Natural killer cell treated with Interleukin-12 subunit alpha and Interleukin-12 subunit beta and Interleukin-15 and Interleukin-18, amount 100 ng/mL, for 72 hours (primary cell): Measurements from ENCODE around the gene C6orf58. TPM values are rescaled to one million over a fixed set of nuclear protein-coding genes. Genes with fewer than 3 reads are reported as not detected.

Experiments
- ATAC-seq, 2 donors: fragments of 150-1000 bp; cut with Tn5 transposase in 1 of 2; sonication (Bioruptor Pico), chemical (Tn5 transposase) in 1 of 2; 2 replicates each; pipeline ENCODE4 v1.10.0; 2021
- DNase-seq: peaks from one replicate; pipeline ENCODE4 v3.0.0; 2022; ENCODE audit warnings: low spot score
- H3K27ac Mint-ChIP-seq, 2 donors: 1 replicate in 1 of 2; 2 replicates in 1 of 2; pipeline ENCODE4 v1.8.0; 2022; ENCODE audit warnings: mixed read lengths in 2 of 2, mild to moderate bottlenecking in 1 of 2, moderate library complexity in 1 of 2
- H3K27me3 Mint-ChIP-seq, 2 donors: 1 replicate in 1 of 2; 2 replicates in 1 of 2; pipeline ENCODE4 v1.8.0; 2022; ENCODE audit warnings: mixed read lengths in 2 of 2
- H3K36me3 Mint-ChIP-seq: one replicate; pipeline ENCODE4 v1.8.0; 2022; ENCODE audit warnings: mixed read lengths
- H3K4me1 Mint-ChIP-seq, 2 donors: 1 replicate in 1 of 2; 2 replicates in 1 of 2; pipeline ENCODE4 v1.8.0; 2022; ENCODE audit warnings: low read depth in 2 of 2, mixed read lengths in 2 of 2, mild to moderate bottlenecking in 1 of 2
- H3K4me3 Mint-ChIP-seq: one replicate; pipeline ENCODE4 v1.8.0; 2022; ENCODE audit warnings: mixed read lengths
- H3K9me3 Mint-ChIP-seq: 2 replicates; pipeline ENCODE4 v1.8.0; 2022; ENCODE audit warnings: mixed read lengths
- total RNA-seq, 2 donors: library from RNA; stranded (reverse); gene quantifications; one replicate each; pipeline ENCODE4 v1.2.3, GENCODE V29; 2022

Gene C6orf58
- total RNA-seq: not detected

DNA sequence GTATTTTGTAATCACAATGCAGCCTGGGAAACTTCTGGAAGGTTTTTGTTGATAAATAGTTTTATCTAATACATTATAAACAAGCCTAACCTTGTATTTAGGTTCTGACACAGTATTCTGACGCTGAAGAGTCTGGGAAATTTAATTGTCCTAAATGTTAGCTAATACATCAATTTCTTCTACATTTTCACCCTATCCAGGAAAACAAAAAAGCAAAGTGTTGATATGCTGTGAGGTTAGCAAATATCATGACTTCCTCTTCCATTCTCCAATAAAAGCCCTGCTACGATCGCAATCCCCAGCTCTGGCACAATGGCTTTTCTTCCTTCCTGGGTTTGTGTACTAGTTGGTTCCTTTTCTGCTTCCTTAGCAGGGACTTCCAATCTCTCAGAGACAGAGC is at the start of gene C6orf58:
Gene C6orf58 (plus strand): TSS at position 301 of the 400 bp plus-strand sequence. CDS start 12 bp downstream, at position 313.
- ATAC-seq: no peak
- no peaks in the 10 kb centered on the region for H3K27me3 Mint-ChIP-seq
- H3K27ac Mint-ChIP-seq: no peak within 1 kb of the TSS
- no peaks in the 10 kb centered on the region for H3K9me3 Mint-ChIP-seq
- no peak for DNase-seq
- no peaks in the 10 kb centered on the region for H3K36me3 Mint-ChIP-seq
- no peaks in the 10 kb centered on the region for H3K4me1 Mint-ChIP-seq
- H3K4me3 Mint-ChIP-seq: no peak within 1 kb of the TSS

DNA sequence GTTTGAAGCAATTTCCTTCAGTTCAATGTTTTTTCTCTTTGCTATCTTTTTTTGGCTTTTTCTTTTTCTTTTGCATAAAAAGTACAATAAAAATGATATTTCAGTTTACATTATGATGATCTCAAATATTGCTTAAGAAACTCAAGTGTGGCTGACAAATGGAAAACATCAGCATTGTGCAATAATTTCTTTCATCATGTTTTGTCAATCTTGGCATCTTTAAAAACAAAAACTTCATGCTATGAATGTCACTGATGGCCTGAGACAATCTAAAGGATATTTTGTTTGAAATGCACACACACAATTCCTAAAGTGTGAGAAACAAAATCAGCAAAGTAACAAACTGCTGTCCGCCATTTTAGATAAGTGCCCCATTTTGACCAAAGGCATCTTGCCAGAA is 44.0 kb upstream of the C6orf58 start:
- DNase-seq (no peak), ATAC-seq (no peak)
- no peaks in the 10 kb centered on the region for H3K9me3 Mint-ChIP-seq
- H3K4me1 Mint-ChIP-seq: no peaks in the 10 kb centered on the region
- no peak overlapping the region for H3K27ac Mint-ChIP-seq
- no peak overlapping the region for H3K4me3 Mint-ChIP-seq
- H3K27me3 Mint-ChIP-seq: peaks cover 11 to 20% of the 10 kb centered on the region in 2 donors
- no peaks in the 10 kb centered on the region for H3K36me3 Mint-ChIP-seq

DNA sequence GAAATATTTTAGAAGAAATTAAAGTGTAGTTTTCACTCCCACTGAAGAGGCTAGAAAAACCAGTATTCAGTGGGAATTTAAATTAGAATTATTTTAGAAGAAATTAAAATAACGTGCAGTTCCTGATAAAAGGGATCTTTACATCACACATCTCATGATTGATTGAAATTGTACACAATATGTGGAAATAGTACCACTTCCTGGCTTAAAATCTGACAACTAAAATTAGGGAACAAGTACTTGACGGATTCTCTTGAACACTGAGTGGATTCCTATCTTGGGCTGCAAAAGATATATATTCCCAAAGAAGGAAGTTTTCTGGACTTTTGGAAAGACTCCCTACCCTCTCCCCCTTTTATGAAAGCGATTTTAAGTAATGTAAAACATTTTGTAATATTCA is 43.2 kb upstream of the C6orf58 start:
- peaks cover 11 to 20% of the 10 kb centered on the region in 2 donors for H3K27me3 Mint-ChIP-seq
- no peak overlapping the region for H3K4me3 Mint-ChIP-seq
- H3K27ac Mint-ChIP-seq: no peak overlapping the region
- no peaks in the 10 kb centered on the region for H3K9me3 Mint-ChIP-seq
- no peaks in the 10 kb centered on the region for H3K36me3 Mint-ChIP-seq
- ATAC-seq: no peak
- no peaks in the 10 kb centered on the region for H3K4me1 Mint-ChIP-seq
- no peak for DNase-seq

DNA sequence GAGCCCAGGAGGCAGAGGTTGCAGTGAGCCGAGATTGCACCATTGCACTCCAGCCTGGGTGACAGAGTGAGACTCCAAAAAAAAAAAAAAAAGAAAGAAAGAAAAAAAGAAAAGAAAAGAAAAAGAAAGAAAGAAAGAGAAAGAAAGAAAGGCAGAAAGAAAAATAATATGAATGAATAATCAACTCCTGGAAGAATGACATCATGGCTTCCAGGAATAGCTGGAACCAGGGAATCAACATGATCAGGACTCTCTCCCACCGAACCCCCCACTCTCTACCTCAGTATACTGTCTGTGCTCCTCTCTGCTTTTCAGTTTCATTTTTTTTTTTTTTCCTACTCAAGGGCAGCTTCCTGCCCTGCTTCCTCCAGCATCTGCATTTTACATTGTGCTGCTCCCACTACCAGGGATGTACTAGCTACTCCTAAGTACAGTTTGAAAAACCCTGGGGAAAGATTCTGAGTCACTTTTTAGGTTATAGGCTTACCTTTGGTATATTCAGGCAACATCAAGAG is 38.2 kb upstream of the C6orf58 start:
- DNase-seq (no peak), ATAC-seq (no peak)
- H3K27me3 Mint-ChIP-seq: peaks cover 11 to 20% of the 10 kb centered on the region in 2 donors
- H3K4me1 Mint-ChIP-seq: no peaks in the 10 kb centered on the region
- H3K27ac Mint-ChIP-seq: no peak overlapping the region
- H3K9me3 Mint-ChIP-seq: no peaks in the 10 kb centered on the region
- H3K4me3 Mint-ChIP-seq: no peak overlapping the region
- no peaks in the 10 kb centered on the region for H3K36me3 Mint-ChIP-seq

DNA sequence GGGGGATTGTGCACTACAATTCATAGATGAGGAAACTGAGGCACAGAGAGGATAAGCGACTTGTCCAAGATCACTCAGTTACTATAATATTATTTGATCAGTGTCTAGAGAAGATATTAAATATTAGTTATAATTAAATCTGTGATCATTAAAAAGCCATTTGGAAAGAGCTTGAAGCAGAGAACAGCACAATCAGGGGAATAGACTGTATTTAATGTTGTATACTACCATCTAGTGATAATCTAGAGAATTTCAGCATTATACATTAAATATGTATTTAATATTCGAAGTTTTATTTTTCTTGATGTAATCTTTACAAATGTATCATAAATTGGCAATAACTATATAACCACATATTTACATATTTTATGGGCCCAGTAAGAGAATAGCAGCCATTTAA is 37.7 kb upstream of the C6orf58 start:
- no peak for DNase-seq
- Mint-ChIP-seq H3K27ac (no peak overlapping the region), H3K4me1 (no peaks in the 10 kb centered on the region), H3K36me3 (no peaks in the 10 kb centered on the region), H3K4me3 (no peak overlapping the region), H3K9me3 (no peaks in the 10 kb centered on the region), H3K27me3 (peaks cover 10 to 20% of the 10 kb centered on the region in 2 donors)
- ATAC-seq: no peak

DNA sequence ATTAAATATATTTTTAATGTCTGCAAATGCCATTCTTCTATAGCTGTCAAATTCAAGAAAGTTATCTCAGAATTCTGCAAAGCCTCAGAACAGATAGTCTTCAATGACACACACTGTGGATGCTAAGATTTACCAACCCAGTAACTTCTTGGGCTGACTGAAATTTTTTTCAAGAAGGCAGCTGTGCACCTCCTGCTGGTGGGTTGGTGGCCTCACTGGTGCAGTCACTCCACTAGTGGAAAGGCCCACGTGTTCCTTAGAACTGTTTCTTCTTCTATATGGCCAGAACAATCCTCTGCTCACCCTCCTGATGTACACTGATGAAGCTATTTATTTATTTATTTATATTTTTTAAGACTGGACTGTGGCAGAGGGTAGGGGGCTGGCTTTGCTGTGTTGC is 29.8 kb upstream of the C6orf58 start:
- DNase-seq: no peak
- ATAC-seq: peak in 1 of 2 donors; percentile 27
- Mint-ChIP-seq H3K27me3 (peaks cover 14 to 28% of the 10 kb centered on the region in 2 donors), H3K27ac (no peak overlapping the region), H3K9me3 (no peaks in the 10 kb centered on the region), H3K4me3 (no peak overlapping the region), H3K4me1 (no peaks in the 10 kb centered on the region), H3K36me3 (no peaks in the 10 kb centered on the region)

DNA sequence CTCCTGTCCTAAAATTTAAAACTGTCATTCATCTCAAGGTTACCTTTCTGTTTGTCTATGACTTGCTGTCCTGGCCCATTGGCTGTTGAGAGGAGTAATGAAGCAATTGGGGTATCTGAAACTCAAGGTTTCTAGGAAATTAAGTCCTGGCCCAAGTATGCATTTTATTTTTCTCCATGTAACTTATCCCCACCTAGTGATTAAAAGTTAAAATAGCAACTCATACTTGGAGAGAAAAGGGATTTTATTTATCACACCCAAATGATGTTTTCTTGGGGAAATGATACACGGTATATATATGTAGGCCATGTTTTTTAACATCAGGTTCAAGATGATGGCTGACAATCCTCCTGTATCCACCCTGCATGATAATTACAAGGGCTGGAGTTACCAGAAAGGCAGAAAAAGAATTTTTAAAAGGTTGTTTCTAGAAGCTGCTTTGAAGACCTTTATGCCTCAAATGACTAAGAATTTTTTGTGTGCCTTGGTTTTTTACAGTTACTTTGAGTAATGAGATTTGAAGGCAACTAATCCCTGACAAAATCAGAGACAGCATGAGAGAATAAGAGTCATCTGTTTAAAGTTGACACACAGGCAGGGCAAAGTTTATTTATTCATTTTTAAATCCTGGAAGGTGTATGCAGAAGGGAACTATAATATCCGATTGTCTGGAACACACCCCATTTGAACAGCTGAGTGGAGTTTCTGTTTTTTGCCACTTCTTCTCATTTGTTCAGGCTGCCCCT is 28.9 kb upstream of the C6orf58 start:
- Mint-ChIP-seq H3K27me3 (peaks cover 14 to 28% of the 10 kb centered on the region in 2 donors), H3K27ac (no peak overlapping the region), H3K4me1 (no peaks in the 10 kb centered on the region), H3K4me3 (no peak overlapping the region), H3K36me3 (no peaks in the 10 kb centered on the region), H3K9me3 (no peaks in the 10 kb centered on the region)
- DNase-seq: no peak
- no peak for ATAC-seq

DNA sequence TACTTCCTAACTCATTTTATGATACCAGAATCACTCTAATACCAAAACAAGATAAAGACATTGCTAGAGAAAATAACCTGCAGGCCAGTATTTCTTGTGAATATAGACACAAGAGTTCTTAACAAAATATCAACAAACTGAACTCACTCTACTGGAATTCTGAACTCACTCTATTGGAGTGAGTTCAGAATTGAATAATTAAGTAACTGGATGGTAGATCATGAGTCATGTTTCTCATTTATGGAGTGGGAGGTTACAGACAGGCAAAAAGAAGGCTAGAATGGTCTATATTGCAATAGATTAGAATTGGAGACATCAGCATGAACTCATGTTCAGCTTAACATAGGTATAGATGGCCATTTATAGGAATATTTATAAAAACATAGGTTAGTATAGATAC is 26.6 kb upstream of the C6orf58 start:
- Mint-ChIP-seq H3K4me1 (no peaks in the 10 kb centered on the region), H3K36me3 (no peaks in the 10 kb centered on the region), H3K4me3 (no peak overlapping the region), H3K9me3 (no peaks in the 10 kb centered on the region), H3K27ac (no peak overlapping the region), H3K27me3 (peaks cover 12 to 23% of the 10 kb centered on the region in 2 donors)
- DNase-seq (no peak), ATAC-seq (no peak)

DNA sequence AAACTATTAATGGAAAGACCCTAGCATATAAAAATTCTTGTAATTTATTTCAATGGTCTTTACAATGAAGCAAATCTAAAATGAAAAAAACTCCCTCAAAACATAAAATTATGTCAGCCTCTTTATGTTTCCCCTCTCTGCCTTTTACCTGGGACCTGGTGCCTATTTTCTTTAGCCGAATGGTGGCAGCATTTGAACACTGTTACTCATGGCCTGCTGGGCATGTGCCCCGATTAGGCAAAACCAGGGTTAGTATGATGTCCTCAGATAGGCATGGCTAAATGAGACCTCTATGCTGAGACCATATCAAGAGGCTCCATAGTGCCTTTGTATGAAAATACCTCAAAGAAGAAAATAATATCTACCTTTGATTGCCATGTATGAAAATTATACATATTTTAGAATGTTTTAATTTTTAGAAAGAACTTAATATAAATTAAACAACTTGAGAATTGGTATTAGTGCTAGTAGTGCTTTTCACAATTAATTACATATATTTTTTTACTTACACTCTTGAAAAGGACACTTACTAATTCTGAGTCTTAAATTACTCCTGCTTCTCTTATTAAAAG is 22.5 kb upstream of the C6orf58 start:
- Mint-ChIP-seq H3K36me3 (no peaks in the 10 kb centered on the region), H3K9me3 (no peaks in the 10 kb centered on the region), H3K27ac (no peak overlapping the region), H3K4me3 (no peak overlapping the region), H3K4me1 (no peaks in the 10 kb centered on the region), H3K27me3 (peaks cover 7 to 10% of the 10 kb centered on the region in 2 donors)
- no peak for DNase-seq
- no peak for ATAC-seq

DNA sequence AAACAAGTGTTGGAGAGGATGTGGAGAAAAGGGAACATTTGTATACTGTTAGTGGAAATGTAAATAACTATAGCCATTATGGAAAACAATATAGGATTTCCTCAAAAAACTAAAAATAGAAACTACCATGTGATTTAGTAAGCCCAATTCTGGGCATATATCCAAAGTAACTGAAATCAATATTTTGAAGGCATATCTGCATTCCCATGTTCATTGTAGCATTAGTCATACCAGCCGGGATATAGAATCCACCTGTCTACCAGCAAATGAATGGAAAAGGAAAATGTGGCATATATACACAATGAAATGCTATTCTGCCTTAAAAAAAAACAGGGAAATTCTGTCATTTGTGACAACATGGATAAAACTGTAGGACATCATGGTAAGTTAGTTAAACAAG is 15.3 kb upstream of the C6orf58 start:
- ATAC-seq (no peak), DNase-seq (no peak)
- no peaks in the 10 kb centered on the region for H3K4me1 Mint-ChIP-seq
- H3K4me3 Mint-ChIP-seq: no peak overlapping the region
- H3K27ac Mint-ChIP-seq: no peak overlapping the region
- H3K36me3 Mint-ChIP-seq: no peaks in the 10 kb centered on the region
- no peaks in the 10 kb centered on the region for H3K9me3 Mint-ChIP-seq
- H3K27me3 Mint-ChIP-seq: peaks cover 0 to 7% of the 10 kb centered on the region in 2 donors

DNA sequence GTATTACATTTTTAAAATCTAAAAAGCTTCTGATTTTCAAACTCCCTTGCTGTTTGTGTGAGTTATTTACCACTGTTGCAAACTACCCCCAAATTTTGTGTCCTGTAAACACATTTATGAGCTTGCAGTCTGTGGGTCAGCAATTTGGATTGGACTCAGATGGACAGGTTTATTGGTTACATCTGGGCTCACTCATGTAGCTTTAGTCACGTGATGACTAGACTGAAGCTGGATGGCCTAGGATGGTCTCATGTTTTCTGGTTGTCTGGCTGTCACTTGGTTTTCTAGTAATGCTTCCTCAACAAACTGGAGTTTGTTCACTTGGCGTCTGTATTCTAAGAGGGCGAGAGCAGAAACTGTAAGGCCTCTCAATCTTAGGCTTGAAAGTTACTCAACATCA is 12.2 kb upstream of the C6orf58 start:
- no peaks in the 10 kb centered on the region for H3K9me3 Mint-ChIP-seq
- H3K36me3 Mint-ChIP-seq: no peaks in the 10 kb centered on the region
- peaks cover 0 to 7% of the 10 kb centered on the region in 2 donors for H3K27me3 Mint-ChIP-seq
- no peak overlapping the region for H3K4me3 Mint-ChIP-seq
- ATAC-seq (no peak), DNase-seq (no peak)
- H3K27ac Mint-ChIP-seq: no peak overlapping the region
- H3K4me1 Mint-ChIP-seq: no peaks in the 10 kb centered on the region

DNA sequence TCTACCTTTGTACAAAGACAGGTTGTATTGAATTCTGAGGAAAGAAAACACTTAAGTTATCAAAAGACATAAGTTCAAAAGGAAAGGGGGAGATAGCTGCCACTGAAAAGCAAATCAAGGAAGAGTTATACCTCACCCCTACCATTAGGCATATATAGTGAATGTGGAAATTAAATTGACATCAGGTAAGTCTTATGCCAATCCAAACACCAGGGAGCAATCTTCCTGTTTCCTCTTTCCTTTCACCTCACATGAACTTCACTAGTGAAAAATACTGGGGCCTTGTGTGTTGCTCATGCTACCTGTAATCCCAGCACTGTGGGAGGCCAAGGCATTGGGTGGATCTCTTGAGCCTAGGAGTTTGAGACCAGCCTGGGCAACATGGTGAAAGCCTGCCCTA is 10.9 kb upstream of the C6orf58 start:
- Mint-ChIP-seq H3K27ac (no peak overlapping the region), H3K4me3 (no peak overlapping the region), H3K4me1 (peaks cover 0 to 7% of the 10 kb centered on the region in 2 donors), H3K9me3 (no peaks in the 10 kb centered on the region), H3K36me3 (no peaks in the 10 kb centered on the region), H3K27me3 (peaks cover 0 to 3% of the 10 kb centered on the region in 2 donors)
- ATAC-seq (no peak), DNase-seq (no peak)

DNA sequence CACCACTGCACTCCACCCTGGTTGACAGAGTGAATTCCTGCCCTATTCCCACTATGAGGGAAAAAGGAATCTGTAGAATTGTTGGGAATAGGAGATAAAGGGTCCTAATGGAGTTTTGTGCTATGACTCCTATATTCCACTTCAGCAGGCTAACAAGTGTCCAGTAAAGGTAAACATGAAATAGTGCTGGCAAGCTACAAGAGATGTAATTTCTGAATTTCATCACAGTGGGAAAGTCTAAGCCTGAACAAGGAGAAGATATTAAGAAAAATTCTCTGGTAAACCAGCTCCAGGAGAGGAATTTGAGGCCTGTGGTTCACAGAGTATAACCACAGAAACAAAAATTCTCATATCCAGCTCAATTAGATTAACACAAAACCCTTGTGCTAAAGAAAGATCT is 10.3 kb upstream of the C6orf58 start:
- no peaks in the 10 kb centered on the region for H3K27me3 Mint-ChIP-seq
- no peak for DNase-seq
- ATAC-seq: no peak
- H3K27ac Mint-ChIP-seq: no peak overlapping the region
- no peak overlapping the region for H3K4me3 Mint-ChIP-seq
- peaks cover 0 to 11% of the 10 kb centered on the region in 2 donors for H3K4me1 Mint-ChIP-seq
- H3K36me3 Mint-ChIP-seq: no peaks in the 10 kb centered on the region
- H3K9me3 Mint-ChIP-seq: no peaks in the 10 kb centered on the region

DNA sequence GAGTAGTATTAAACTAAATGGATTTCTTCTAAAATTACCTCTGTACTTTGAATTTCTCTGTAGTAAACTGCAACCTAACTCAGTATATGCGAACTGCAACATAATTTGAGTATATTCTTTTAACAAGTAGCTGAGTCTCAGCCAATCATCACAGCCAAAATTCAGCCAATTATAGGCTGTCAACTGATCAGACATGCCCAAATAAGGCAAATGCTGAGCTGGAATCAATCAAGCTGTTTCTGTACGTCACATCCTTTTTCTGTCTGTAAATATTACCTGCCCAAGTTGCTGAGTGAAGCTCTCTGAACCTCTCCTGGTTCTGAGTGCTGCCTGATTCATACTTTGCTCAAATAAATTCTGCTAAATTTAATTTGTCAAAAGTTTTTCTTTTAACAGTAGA is 9.5 kb upstream of the C6orf58 start:
- H3K27ac Mint-ChIP-seq: no peak overlapping the region
- H3K4me3 Mint-ChIP-seq: no peak overlapping the region
- no peak for ATAC-seq
- no peak for DNase-seq
- no peaks in the 10 kb centered on the region for H3K9me3 Mint-ChIP-seq
- H3K27me3 Mint-ChIP-seq: no peaks in the 10 kb centered on the region
- H3K36me3 Mint-ChIP-seq: no peaks in the 10 kb centered on the region
- H3K4me1 Mint-ChIP-seq: peaks cover 0 to 11% of the 10 kb centered on the region in 2 donors
